HepG2 (cell line): Measurements from ENCODE around the gene ROMO1. TPM values are rescaled to one million over a fixed set of nuclear protein-coding genes. Genes with fewer than 3 reads are reported as not detected.

Experiments used
- ATF2 ChIP-seq: sonication (generic); formaldehyde crosslinking; IDR thresholded peaks from 2 replicates; pipeline ENCODE4 v1.4.0; 2020; ENCODE audit warnings: missing genetic modification reagents
- ATF3 ChIP-seq: sonication (generic); formaldehyde crosslinking; IDR thresholded peaks from 2 replicates; pipeline ENCODE4 v1.4.0; 2020; ENCODE audit warnings: missing genetic modification reagents
- GLMP ChIP-seq: sonication (generic); formaldehyde crosslinking; IDR thresholded peaks from 2 replicates; pipeline ENCODE4 v1.9.0; 2021; ENCODE audit warnings: missing genetic modification reagents, mild to moderate bottlenecking, borderline replicate concordance
- HNF4G ChIP-seq, 2 experiments: sonication (generic) in 1 of 2; formaldehyde crosslinking in 1 of 2; IDR thresholded peaks; 2 replicates each; pipeline versions ENCODE4 v1.4.0 to v1.6.1; 2011 to 2020; ENCODE audit warnings: borderline replicate concordance in 2 of 2, low read depth in 2 of 2, mild to moderate bottlenecking in 2 of 2, low read length in 1 of 2, missing genetic modification reagents in 1 of 2, moderate library complexity in 1 of 2
- MNT ChIP-seq: fragments of 450-650 bp; IDR thresholded peaks from 2 replicates; pipeline ENCODE4 v1.6.1; 2016
- PRDM10 ChIP-seq: sonication (generic); formaldehyde crosslinking; IDR thresholded peaks from 2 replicates; pipeline ENCODE4 v1.4.0; 2020; ENCODE audit warnings: low read depth, missing genetic modification reagents
- REL ChIP-seq: sonication (generic); formaldehyde crosslinking; conservative IDR thresholded peaks from 2 replicates; pipeline ENCODE4 v1.8.0; 2022; ENCODE audit warnings: mild to moderate bottlenecking, missing genetic modification reagents, moderate library complexity
- RELA ChIP-seq: sonication (generic); formaldehyde crosslinking; IDR thresholded peaks from 2 replicates; pipeline ENCODE4 v1.4.0; 2020; ENCODE audit warnings: missing genetic modification reagents
- SMYD3 ChIP-seq: sonication (generic); formaldehyde crosslinking; IDR thresholded peaks from 2 replicates; pipeline ENCODE4 v1.8.1; 2023; ENCODE audit warnings: mild to moderate bottlenecking, missing genetic modification reagents
- TFAP4 ChIP-seq: sonication (generic); IDR thresholded peaks from 2 replicates; pipeline ENCODE4 v1.6.1; 2016; ENCODE audit warnings: low read depth, borderline replicate concordance
- ZBTB20 ChIP-seq: sonication (generic); formaldehyde crosslinking; IDR thresholded peaks from 2 replicates; pipeline ENCODE4 v1.8.1; 2023; ENCODE audit warnings: missing genetic modification reagents, low read depth, mild to moderate bottlenecking, borderline replicate concordance
- ZNF333 ChIP-seq: sonication (generic); formaldehyde crosslinking; IDR thresholded peaks from 2 replicates; pipeline ENCODE4 v1.4.0; 2020; ENCODE audit warnings: mild to moderate bottlenecking, missing genetic modification reagents, borderline replicate concordance
- ZNF430 ChIP-seq: sonication (generic); formaldehyde crosslinking; IDR thresholded peaks from 2 replicates; pipeline ENCODE4 v1.9.0; 2021; ENCODE audit warnings: mild to moderate bottlenecking, missing genetic modification reagents
- ZNF770 ChIP-seq: sonication (generic); formaldehyde crosslinking; IDR thresholded peaks from 2 replicates; pipeline ENCODE4 v1.5.0; 2020; ENCODE audit warnings: mild to moderate bottlenecking, missing genetic modification reagents
- ZNF772 ChIP-seq: sonication (generic); formaldehyde crosslinking; IDR thresholded peaks from 2 replicates; pipeline ENCODE4 v1.5.0; 2020; ENCODE audit warnings: mild to moderate bottlenecking, missing genetic modification reagents
- ZSCAN29 ChIP-seq: sonication (generic); formaldehyde crosslinking; conservative IDR thresholded peaks from 2 replicates; pipeline ENCODE4 v1.4.0; 2020; ENCODE audit warnings: mild to moderate bottlenecking, missing genetic modification reagents
- polyA plus RNA-seq, 8 experiments: library from polyadenylated mRNA; depleted of rRNA in 3 of 8; stranded (reverse) in 7 of 8; unstranded in 1 of 8; fragments of >200 nt; fragmentation: Illumina TruSeq in 4 of 8; extraction: Trizol in 4 of 8; gene quantifications; 2 replicates each; pipeline versions ENCODE4 v1.2.1 to v1.2.3, GENCODE V29; 2011 to 2016; ENCODE audit warnings: low read depth in 4 of 8, missing spikeins in 1 of 8, mixed read lengths in 1 of 8; ENCODE audit not compliant: insufficient read depth in 1 of 8
- total RNA-seq, 5 experiments: library from RNA; depleted of rRNA; stranded (reverse); fragments of >200 nt; fragmentation: Illumina TruSeq; extraction: Trizol; gene quantifications; 2 replicates each; pipeline ENCODE4 v1.2.3, GENCODE V29; 2016; ENCODE audit warnings: low read depth in 1 of 5

Gene ROMO1
- total and polyA plus RNA-seq, 2 of the 13 experiments (the other 11 are each of a cell fraction or from before 2014, with no cell fraction given), result 636 to 755 TPM

- peak; percentile 26; the same call in 1 of the 2 replicates for TF ChIP-seq MNT
- no peak for TF ChIP-seq TFAP4
- peak; percentile 84 for TF ChIP-seq ATF2 (CRISPR knock-in tag)
- TF ChIP-seq ZNF770, result peak; percentile 85
- peak; percentile 98 for TF ChIP-seq ZSCAN29
- TF ChIP-seq HNF4G (IDR thresholded peaks at IDR 0.05; ENCODE audit: borderline replicate concordance, low read depth, low read length), result no peak
- peak; percentile 86 for TF ChIP-seq HNF4G (CRISPR knock-in tag; IDR thresholded peaks at IDR 0.05; ENCODE audit: borderline replicate concordance, low read depth)
- peak; percentile 68 for TF ChIP-seq ZNF772 (CRISPR knock-in tag)
- TF ChIP-seq PRDM10 (CRISPR knock-in tag), result peak; percentile 98
- TF ChIP-seq RELA (CRISPR knock-in tag), result peak; percentile 74; the same call in 1 of the 2 replicates
- TF ChIP-seq ZNF333 (CRISPR knock-in tag), result 0 out of 2 replicates have a peak, but pooled peaks have one; percentile 79
- TF ChIP-seq ATF3 (CRISPR knock-in tag), result peak; percentile 77
- TF ChIP-seq ZNF430, result peak; percentile 99
- peak; percentile 97 for TF ChIP-seq ZBTB20 (CRISPR knock-in tag)
- TF ChIP-seq GLMP (CRISPR knock-in tag), result no peak
- peak; percentile 73 for TF ChIP-seq SMYD3
- TF ChIP-seq REL (CRISPR knock-in tag), result peak; percentile 97
Measured at GRCh38 chr20:35664466-35665206, 34.6 kb upstream of the ROMO1 start, which contains the start of the genes CPNE1 and RBM12 (continued).
